SHP77 (cell line): ENCODE results near the gene BMPER.

ENCODE experiments used
- DNase-seq, 2 experiments: peaks; one replicate each; lab custom pipeline; 2025; lab: John Stamatoyannopoulos, UW

The BMPER gene

DNA sequence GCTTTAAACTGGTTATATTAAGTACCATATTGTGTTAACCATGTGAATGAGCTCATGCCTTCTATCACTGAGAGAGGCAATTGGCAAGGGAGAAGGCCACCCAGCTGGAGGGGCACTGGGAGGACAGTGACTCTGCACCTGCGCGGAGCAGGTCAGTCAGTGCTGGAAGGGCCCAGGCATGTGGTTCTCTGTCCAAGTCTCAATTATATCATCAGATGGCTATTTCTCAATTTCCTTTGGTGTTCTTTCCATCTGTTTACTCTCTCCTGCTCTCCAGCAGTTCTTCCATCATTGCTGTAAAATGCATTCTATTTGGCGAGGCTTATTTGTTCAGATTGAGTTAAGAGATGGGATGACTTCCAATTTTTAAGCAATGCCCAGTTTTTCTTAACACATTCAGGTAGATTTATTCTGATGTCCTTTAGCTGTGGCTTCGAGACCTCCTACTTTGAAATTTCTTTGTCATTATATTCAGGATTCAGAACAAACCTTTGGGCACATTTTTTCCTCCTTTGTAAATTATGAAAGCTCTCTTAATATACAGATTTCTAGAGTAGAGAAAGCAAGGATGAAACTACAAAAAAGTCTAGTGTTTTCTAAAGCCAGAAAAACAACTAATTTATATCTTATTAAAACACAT is 159.3 kb downstream of the BMPER start:
- DNase-seq: no peak

DNA sequence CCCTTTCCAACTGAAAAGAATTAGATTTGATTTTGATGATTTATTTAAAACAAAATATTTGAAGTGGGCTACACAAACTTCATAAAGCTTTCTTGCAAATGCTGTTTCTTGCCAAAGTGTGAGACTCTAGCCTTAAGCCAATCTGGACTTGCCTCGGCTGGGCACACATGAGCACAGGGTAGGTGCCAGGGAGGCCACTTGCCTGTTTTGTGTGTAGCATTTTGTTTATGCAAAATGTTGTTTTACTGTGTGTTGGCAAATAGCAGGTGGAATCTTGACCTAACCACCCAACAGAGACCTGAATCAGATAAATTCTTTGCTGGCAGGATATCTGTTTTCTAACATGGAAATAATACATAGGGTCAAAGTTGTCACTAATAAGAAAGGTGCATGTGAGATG is 161.1 kb downstream of the BMPER start:
- no peak for DNase-seq

DNA sequence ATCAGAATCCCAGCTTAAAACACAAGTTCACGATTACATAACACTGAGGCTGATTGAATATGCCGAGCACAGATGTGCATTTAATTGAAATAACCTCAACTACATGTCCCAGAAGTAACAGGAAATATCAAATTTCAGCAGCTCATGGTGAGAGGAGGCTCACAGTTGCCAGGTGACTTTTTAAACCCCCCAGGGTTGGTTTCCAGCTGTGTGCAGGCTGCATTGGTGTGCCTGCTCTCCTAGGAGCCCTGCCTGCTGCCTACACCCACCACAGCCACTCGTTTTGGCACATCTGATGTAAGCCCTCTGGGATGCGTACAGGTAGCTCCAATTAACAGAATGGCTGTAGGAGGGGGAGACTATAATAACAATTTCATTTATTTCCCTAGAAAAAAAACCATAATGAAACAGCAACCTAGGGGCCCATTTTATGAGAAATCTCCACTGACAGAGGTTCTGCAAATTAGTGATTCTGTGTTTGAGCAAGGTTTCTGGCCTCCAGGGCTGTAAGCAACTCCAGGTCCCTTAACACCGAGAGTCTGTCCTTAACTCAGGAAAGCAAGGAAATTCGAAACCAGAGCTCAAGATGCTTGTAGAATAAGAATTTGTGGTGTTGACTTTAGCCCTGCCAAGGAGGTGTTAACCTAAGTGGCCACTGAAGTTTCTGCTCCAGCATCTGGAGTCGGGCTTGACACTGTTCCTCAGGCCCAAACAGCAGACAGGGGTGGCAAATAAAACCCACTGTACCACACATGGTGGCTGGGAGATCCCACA is 161.9 kb downstream of the BMPER start:
- DNase-seq: peak in 1 of 2 experiments; percentile 14

DNA sequence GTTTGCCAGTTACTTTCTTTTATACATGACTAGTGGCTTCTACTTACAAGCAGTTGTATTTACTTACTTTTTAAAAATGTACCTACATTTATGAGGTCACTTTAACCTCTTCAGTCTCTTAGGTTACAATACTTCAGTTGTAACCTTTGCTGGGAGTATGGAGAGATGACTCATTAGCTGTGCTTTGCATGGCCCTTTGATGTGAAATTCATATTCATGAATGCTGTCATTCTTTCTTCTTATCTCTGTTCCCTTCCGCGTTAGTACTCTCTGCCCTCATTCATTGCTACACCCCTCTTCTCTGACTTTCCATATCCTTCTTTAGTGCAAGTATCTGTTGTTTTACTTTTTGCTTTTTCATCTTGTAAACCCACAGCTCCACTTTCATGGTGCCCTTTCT is 164.3 kb downstream of the BMPER start:
- DNase-seq: no peak

DNA sequence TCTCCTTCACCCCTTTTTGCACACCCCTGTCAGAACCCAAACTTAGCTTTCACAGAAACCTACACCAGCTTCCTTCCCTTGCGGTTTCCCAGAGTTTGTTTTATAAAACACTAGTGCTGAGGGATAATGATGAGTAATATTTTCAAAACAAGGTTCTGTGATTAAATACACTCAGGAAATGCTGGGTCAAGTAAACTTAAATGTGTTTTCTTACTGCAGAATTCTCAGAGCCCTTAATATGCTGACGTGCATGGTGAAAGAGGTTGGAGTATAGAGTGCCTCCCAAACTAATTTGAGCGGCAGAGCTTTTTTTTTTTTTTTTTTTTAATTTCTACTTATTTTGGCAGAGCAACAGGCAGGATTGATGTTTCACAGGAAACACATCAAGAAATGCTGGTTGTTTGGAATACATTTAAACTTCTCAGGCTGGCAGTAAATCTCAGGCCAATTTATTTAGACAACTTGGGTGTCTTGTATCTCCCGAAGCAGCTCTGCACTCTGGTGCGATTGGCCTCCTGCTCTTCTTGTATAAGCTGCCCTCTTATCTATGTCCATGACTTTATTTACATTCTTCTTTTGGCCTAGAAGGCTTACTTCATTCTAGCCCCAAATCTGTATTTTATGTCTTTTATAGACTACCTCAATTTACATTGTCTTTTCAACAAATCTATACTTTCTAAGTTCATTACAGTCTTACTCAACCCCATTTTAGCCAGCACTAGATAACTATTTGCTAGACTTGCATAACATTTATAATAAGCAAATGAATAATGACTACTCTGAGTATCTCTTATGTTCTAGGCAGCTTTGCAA is 165.4 kb downstream of the BMPER start:
- DNase-seq: no peak

DNA sequence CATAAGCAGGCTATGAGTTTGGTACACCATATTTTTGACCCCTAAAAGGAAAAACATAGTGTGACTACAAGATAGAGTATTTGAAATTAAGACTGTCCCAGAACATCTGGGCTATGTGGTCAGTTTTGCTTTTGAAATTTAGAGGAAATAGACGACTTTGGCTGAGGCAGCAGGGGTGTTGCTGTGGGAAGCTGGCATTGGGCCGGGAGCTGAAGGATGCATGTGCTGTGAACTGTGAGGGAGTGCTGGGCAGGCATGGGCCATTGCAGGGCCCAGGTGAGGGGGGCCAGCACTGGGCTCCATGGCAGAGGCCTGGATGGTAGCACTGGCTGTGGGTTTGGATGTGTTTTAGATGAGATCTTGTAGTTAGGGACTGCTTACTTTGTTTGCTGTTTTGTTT is 168.3 kb downstream of the BMPER start:
- no peak for DNase-seq

DNA sequence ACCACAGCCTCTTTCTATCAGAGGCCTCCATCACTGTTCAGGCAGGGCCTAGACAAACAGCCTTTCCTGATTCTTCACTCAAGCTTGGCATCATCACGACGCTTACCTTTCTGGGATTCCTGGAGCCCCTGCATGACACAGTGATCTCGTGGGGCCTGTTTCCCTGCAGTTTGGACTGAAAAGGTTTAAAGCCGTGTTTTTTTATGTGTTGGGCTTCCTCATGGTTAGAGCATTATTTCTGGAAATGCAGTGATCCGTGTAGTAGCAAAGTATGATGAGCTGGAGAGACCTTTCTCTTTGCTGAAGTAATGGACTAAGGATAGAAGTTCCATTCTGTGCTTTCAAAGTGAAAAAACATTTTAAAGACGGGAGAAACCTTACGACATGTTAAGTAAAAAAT is 169.1 kb downstream of the BMPER start:
- no peak for DNase-seq

DNA sequence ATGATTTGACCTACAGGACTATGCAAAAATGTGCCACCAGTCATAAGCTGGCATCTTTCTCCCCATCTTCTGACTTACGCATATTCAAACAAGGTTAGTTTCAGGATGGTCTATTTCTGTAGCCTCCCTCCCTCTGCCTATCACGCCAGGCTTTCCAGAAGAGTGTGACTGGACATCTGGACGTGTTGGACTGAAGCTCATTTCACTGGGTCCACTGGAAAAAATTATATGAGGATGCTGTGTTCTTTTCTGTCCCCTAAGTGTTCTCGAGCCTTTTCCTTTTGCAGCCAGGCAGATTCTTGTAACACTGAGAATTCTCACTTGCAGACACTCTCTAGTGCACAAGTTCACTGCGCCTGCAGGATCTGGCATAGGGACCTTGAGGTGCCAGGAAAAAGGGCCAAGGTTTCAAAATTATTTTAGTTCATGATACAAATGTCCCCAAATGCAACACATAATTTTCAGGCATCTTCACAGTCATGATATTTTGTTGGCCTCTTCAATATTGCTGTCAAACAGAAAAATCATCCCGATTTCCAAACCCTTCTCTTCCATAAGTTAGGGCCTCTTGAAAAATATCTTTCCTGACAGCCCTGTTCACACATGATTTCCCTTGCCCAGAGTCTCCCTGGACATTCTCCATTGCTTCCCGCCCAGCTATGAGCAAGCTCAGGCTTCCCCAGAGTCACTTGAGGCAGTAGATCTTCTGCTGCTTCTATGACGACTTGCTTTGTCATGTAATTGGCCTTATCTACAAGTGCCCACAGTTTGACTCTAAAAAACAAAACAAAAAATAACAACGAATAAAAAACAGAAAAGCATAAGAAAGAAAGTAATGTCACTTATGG is 170.4 kb downstream of the BMPER start:
- no peak for DNase-seq

DNA sequence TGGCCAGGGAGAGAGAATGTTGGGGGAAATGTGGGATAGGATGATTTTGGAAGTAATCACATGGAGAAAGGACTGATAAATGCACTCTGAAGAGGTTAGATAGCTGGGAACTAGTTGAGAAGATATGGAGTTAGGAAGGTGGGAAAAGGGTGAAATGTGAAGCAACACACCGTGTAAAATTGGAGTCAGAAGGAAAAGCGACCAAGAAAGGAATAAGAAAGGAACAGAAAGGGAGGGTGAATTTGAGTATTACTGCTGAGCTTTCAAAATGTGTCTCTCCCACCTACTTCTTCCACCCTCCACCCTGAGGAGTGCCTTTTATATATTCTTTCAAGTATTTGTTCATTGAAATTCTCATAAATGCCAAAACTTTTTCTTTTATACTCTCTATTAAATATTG is 171.8 kb downstream of the BMPER start:
- DNase-seq: no peak

DNA sequence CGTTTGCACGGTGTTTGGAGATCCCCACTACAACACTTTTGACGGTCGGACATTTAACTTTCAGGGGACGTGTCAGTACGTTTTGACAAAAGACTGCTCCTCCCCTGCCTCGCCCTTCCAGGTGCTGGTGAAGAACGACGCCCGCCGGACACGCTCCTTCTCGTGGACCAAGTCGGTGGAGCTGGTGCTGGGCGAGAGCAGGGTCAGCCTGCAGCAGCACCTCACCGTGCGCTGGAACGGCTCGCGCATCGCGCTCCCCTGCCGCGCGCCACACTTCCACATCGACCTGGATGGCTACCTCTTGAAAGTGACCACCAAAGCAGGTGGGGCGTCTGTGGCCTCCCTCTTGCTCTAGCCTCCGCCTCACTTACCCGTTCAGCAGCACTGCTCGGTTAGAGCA is 173.5 kb downstream of the BMPER start:
- DNase-seq: no peak

DNA sequence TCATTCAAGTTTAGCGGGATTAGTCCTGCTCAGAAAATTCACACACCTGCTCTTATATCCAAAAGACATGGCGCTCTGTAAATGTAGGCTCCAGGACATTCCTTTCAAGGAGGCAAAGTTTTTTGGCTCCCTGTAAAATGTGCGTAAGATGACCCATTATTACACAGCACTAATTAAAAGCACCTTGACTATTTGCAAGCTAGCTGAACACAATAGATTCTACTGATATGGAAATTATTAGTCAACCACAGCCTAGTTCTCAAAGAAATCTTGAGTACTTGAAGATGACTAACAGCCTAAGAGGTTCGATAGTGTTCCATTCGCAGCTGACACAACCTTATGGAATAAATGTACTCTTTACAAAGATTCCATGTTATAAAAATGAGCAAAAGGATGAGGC is 175.2 kb downstream of the BMPER start:
- no peak for DNase-seq

DNA sequence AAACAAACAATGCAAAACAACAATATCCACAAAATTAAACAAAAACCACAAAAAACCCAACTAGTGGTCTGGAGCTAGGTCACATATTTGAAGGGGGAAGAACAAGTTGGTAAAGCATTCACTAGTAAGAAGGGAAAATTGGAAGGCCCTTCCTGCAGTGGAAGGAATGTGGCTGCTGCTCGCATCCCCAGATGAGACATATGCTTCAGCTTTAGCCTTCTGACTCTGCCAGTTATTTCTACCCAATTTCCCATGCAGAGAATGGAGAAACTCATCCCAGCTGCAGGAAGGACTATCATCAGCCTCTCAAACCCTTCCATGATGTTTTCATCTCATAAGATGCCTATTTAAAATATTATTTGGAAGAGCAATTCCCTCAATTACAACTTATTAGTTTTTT is 176.6 kb downstream of the BMPER start:
- DNase-seq: no peak

DNA sequence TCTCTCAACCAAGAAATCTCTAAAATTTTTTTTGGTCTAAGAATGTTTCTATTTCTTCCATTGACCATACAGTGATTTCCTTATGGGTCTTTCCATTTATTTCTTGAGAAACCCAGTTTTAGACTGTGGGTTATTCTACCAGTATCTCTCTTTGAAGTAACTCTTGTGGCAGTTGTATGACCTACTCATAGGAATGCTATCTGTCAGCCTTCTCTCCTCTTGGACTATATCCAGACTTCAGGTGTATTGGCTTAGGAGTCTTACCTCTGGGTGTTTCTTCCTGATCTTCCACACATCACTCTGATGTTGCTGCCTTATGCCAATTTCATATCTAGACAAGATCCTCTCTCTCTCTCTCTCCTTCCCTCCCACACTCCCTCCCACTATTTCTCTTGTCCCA is 178.1 kb downstream of the BMPER start:
- no peak for DNase-seq

DNA sequence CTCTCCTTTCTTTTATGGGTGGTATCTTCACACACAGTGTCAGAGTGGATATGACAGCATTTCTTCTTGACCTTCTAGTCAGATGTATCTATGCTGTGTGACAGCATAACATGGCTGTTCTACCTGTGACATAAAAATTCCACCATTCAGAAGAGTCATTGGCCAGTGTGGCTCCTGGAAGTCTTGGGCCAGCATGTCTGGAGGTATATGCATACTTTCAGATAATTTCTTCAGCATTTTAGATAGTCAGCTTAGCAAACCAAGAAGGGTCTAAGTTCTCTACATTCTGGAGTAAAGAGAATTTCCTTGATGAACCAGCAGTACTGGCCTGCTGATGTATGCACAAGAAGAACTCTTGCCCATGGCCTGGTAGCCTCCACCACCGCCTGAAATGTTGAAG is 179.3 kb downstream of the BMPER start:
- no peak for DNase-seq

DNA sequence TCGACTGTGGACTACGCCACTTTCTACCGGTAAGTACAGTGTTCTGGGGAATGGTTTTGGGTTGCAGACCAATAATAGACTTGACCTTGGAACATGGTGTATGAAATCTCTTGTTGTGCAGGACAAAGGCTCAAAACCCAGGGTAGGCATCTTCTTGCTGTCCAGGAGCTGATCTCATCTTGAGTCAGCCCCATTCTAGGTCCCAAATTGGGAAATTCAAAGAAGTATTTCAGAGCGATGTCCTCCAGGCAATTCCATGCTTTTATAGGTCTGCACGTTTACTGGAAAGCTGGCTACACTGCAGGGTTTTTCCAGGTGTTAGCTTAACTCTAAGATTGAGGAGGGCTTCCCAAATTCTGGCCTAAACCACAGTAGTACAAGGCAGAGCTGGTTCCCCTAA is 180.7 kb downstream of the BMPER start:
- no peak for DNase-seq

DNA sequence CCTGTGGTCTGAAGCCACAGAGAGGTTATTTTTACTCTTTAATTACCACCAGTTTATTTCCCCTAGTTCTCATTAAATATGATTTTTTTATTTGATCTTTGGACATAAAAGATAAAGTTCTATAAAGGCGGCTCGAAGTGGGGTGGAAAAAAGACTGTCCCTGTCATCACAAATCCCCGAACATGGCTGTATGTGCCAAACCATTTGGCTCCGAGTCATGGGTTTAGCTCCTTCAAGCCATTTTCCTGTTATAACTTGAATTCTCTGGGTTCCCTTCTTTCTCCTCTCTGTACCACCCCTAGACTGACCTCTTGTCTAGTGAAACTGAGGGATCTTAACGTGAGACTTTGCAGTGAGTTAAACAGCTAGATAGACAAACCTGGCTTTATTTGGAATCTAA is 181.6 kb downstream of the BMPER start:
- no peak for DNase-seq

DNA sequence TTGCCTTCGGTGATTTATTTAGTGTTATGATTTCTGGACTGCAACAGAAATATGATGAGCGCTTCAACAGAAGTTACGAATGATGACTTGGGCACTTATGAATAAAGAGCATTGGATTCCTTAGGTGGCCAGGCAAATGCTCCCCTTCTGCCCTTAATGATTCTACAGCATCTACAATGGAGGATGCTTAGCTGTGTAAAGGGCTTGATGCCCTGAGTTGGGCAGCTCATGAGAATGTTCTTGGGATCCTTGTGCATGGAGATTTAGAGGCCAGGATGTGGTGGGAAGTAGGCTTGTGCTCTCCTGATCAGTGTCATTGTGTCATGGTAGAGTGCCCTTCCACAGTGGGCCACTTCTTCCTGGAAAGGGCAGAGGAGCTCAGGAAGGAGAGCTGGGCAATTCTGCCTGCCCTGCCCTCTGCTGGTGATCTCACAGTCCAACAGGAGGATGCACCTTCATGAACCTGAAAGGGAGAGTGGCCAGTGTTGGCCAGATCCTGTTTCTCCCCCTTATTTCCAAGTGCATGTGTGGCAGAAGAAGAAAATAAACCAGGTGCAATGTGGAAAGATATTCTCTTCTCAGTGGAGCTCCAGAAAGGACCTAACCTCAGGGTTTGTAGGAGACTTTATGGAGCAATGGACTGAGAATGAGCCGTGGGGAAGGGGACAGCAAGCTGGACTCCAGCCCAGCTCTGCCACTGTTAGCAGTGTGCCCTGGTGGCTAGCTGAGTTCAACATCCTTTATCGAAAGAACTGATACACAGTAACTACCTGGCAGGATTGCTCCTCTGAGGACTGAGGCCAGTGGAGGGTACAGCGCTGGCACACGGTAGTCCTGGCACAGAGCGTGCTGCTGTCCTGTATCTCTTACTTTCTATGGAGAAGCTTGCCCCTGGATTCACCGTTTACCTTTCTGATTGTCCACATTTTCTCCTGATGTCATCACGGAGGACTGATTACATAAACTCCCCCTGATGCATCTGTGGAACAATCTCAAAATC is 182.9 kb downstream of the BMPER start:
- peak; percentile 39 to 61 for DNase-seq

DNA sequence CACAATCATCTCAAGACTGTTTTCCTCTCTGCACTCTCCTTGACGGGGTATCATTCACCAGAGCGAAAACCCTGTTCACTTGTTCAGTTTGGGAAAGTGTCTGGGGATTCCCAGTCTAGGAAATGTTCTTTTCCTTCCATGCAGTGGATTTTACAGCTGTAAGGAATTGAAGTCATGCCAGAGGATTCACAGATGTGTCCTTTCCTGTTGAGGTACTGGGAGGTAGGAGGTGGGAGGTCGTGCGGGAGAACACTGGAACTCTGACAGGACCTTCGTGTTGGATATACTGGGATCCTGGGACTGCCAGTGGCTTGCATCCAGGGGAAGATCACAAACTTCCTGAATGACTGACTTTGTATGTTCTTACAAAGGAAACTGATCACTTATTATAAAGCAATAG is 185.5 kb downstream of the BMPER start:
- DNase-seq: no peak

DNA sequence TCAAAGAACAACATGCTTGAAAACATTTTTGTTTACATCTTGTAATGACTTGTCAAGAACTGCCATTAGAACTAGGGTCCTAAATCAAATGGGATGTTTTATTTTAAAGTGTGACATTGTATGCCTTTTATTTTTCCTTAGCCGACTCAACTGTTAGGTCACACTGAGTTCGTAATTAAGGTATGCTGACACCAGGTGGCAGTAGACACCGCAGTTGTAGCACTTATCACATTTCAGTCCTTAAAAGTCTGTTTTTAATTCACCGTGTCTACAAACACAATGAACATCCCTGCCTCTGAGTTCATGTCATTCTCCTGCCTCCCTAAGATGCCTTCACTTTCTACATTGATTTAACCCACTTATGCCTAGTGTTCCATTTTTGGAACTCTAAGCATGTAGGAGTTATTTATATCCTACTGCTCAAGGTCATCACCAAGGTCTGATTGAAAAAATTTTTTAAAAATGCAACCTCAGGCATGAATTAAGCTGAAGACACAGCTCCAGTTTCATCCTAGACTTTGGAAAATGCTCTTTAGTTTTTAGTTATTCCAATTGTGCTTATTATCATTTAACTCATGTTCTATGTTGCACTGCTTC is 186.1 kb downstream of the BMPER start:
- peak; percentile 20 to 23 for DNase-seq

DNA sequence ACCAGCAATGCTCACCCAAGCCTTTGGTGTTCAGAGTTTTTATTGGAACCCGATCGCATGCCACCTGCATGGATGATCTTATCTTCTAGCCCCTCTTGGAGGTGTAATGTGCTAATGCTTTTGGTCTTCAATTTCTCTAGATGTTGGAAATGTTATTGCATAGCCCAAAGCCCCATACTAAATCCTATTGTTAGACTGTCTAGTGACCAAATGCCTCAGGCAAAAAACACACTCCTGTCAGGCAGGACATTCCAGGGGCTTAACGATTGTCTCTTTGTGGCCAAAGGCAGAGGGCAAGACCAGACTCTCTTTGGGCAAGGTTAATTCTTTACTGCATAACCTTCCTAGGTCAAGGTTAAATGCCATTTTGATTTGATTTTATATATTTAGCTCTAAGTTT is 187.9 kb downstream of the BMPER start:
- DNase-seq: no peak
